K562 (cell line): Measurements from ENCODE around the gene OTOA.

Experiments
- ZBTB33 ChIP-seq: sonication (generic); formaldehyde crosslinking; IDR thresholded peaks from 2 replicates; pipeline ENCODE4 v1.8.1; 2023; ENCODE audit warnings: mild to moderate bottlenecking, missing genetic modification reagents
- TF ChIP-seq, protein P1 (sequence below): sonication (generic); formaldehyde crosslinking; IDR thresholded peaks from 2 replicates; pipeline ENCODE4 v1.8.0; 2022; ENCODE audit warnings: missing genetic modification reagents, mild to moderate bottlenecking, borderline replicate concordance

GRCh38 chr16:21622545-21622944 lies 41.2 kb upstream of the OTOA start:
- TF ChIP-seq, protein P1, sequence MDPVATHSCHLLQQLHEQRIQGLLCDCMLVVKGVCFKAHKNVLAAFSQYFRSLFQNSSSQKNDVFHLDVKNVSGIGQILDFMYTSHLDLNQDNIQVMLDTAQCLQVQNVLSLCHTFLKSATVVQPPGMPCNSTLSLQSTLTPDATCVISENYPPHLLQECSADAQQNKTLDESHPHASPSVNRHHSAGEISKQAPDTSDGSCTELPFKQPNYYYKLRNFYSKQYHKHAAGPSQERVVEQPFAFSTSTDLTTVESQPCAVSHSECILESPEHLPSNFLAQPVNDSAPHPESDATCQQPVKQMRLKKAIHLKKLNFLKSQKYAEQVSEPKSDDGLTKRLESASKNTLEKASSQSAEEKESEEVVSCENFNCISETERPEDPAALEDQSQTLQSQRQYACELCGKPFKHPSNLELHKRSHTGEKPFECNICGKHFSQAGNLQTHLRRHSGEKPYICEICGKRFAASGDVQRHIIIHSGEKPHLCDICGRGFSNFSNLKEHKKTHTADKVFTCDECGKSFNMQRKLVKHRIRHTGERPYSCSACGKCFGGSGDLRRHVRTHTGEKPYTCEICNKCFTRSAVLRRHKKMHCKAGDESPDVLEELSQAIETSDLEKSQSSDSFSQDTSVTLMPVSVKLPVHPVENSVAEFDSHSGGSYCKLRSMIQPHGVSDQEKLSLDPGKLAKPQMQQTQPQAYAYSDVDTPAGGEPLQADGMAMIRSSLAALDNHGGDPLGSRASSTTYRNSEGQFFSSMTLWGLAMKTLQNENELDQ (CRISPR knock-in tag): no peak
- no peak for TF ChIP-seq ZBTB33 (CRISPR knock-in tag)
